IPS-15b (cell line): ENCODE measurements around the gene SLC2A3.
A peak's percentile ranks its signal among the peaks of the same experiment; 100 is the strongest.
"Not testable (repeated sequence)": the region's sequence is repeated elsewhere in the genome, so short reads cannot be mapped to it uniquely, and the experiment has no call there.

ENCODE experiments used
- H3K27me3 ChIP-seq: one replicate; pipeline ENCODE4 v1.6.1; 2013; ENCODE audit warnings: low read length; ENCODE audit not compliant: control insufficient read depth, insufficient read depth
- H3K36me3 ChIP-seq: one replicate; pipeline ENCODE4 v1.6.1; 2013; ENCODE audit warnings: low read length; ENCODE audit not compliant: control insufficient read depth, insufficient read depth
- H3K4me1 ChIP-seq: one replicate; pipeline ENCODE4 v1.6.1; 2013; ENCODE audit warnings: mild to moderate bottlenecking, low read length; ENCODE audit not compliant: control insufficient read depth, insufficient read depth
- H3K4me3 ChIP-seq: one replicate; pipeline ENCODE4 v1.5.1; 2013; ENCODE audit warnings: low read depth, low read length
- H3K9ac ChIP-seq: one replicate; pipeline ENCODE4 v1.6.1; 2013; ENCODE audit warnings: low read depth, mild to moderate bottlenecking, low read length
- H3K9me3 ChIP-seq: one replicate; pipeline ENCODE4 v1.6.1; 2013; ENCODE audit warnings: mild to moderate bottlenecking, low read length; ENCODE audit not compliant: control insufficient read depth, insufficient read depth

SLC2A3 gene

GRCh38 chr12:7935590-7936581 is at the start of gene SLC2A3:
Gene SLC2A3, minus strand, starts transcription at chr12:7936187. Its CDS starts 153 bp downstream, at chr12:7936034.
- H3K9me3 ChIP-seq: no peaks in the 10 kb centered on the region
- no peaks in the 10 kb centered on the region for H3K27me3 ChIP-seq
- peak within 1 kb of the TSS; percentile 63 for H3K4me3 ChIP-seq
- peak within 1 kb of the TSS; percentile 91 for H3K9ac ChIP-seq
- peaks cover 6% of the 10 kb centered on the region for H3K4me1 ChIP-seq
- H3K36me3 ChIP-seq: peaks cover 21% of the 10 kb centered on the region

GRCh38 chr12:7984900-7985299 is 48.9 kb upstream of the SLC2A3 start:
- no peak overlapping the region for H3K4me3 ChIP-seq
- H3K9ac ChIP-seq: no peak overlapping the region
- no peaks in the 10 kb centered on the region for H3K4me1 ChIP-seq
- H3K9me3 ChIP-seq: no peaks in the 10 kb centered on the region
- H3K27me3 ChIP-seq: no peaks in the 10 kb centered on the region
- no peaks in the 10 kb centered on the region for H3K36me3 ChIP-seq

- H3K9me3 ChIP-seq, H3K27me3 ChIP-seq, H3K4me3 ChIP-seq, H3K4me1 ChIP-seq, H3K9ac ChIP-seq, H3K36me3 ChIP-seq: not testable (repeated sequence)
Observed at GRCh38 chr12:7983460-7983859, 47.5 kb upstream of the SLC2A3 start.

- not testable (repeated sequence) for H3K36me3 ChIP-seq, H3K4me3 ChIP-seq, H3K4me1 ChIP-seq, H3K27me3 ChIP-seq, H3K9ac ChIP-seq, H3K9me3 ChIP-seq
Observed at GRCh38 chr12:7983019-7983418, 47.0 kb upstream of the SLC2A3 start.

GRCh38 chr12:7982332-7982735 is 46.3 kb upstream of the SLC2A3 start:
- not testable (repeated sequence) for H3K27me3 ChIP-seq, H3K4me3 ChIP-seq, H3K36me3 ChIP-seq, H3K9ac ChIP-seq, H3K4me1 ChIP-seq, H3K9me3 ChIP-seq

- Histone ChIP-seq H3K9me3 (no peaks in the 10 kb centered on the region), H3K4me3 (no peak overlapping the region), H3K4me1 (peaks cover 3% of the 10 kb centered on the region), H3K36me3 (no peaks in the 10 kb centered on the region), H3K27me3 (no peaks in the 10 kb centered on the region), H3K9ac (no peak overlapping the region)
Observed at GRCh38 chr12:7981446-7981845, 45.5 kb upstream of the SLC2A3 start.

GRCh38 chr12:7977351-7978124 is 41.6 kb upstream of the SLC2A3 start:
- H3K4me3 ChIP-seq, H3K4me1 ChIP-seq, H3K36me3 ChIP-seq, H3K27me3 ChIP-seq, H3K9me3 ChIP-seq, H3K9ac ChIP-seq: not testable (repeated sequence)

- Histone ChIP-seq H3K4me3 (no peak overlapping the region), H3K36me3 (no peaks in the 10 kb centered on the region), H3K4me1 (peaks cover 7% of the 10 kb centered on the region), H3K9ac (no peak overlapping the region), H3K27me3 (no peaks in the 10 kb centered on the region), H3K9me3 (no peaks in the 10 kb centered on the region)
Observed at GRCh38 chr12:7973457-7973825, 37.5 kb upstream of the SLC2A3 start.

GRCh38 chr12:7972734-7973456 is 36.9 kb upstream of the SLC2A3 start:
- H3K4me1 ChIP-seq: peaks cover 7% of the 10 kb centered on the region
- no peaks in the 10 kb centered on the region for H3K36me3 ChIP-seq
- H3K4me3 ChIP-seq: no peak overlapping the region
- no peak overlapping the region for H3K9ac ChIP-seq
- H3K27me3 ChIP-seq: no peaks in the 10 kb centered on the region
- no peaks in the 10 kb centered on the region for H3K9me3 ChIP-seq

GRCh38 chr12:7972269-7972668 is 36.3 kb upstream of the SLC2A3 start:
- H3K9me3 ChIP-seq, H3K36me3 ChIP-seq, H3K4me3 ChIP-seq, H3K4me1 ChIP-seq, H3K27me3 ChIP-seq, H3K9ac ChIP-seq: not testable (repeated sequence)

- not testable (repeated sequence) for H3K27me3 ChIP-seq, H3K4me1 ChIP-seq, H3K9ac ChIP-seq, H3K9me3 ChIP-seq, H3K36me3 ChIP-seq, H3K4me3 ChIP-seq
Observed at GRCh38 chr12:7971765-7972164, 35.8 kb upstream of the SLC2A3 start.
